HCT116 (cell line): ENCODE measurements around the gene ANAPC2. TPM values are rescaled to one million over a fixed set of nuclear protein-coding genes. Genes with fewer than 3 reads are reported as not detected.

Source experiments
- ATAC-seq: fragments of 200-7000 bp; cut with Tn5 transposase; 2 replicates; pipeline ENCODE4 v1.9.1; 2020; ENCODE audit warnings: mild to moderate bottlenecking, moderate library complexity
- BruUV-seq: library from RNA; stranded (reverse); fragments of 400-500 nt; replicated peaks from 2 replicates; lab custom pipeline; 2021; lab: Mats Ljungman, UMichigan
- CTCF ChIA-PET: fragments of 300-600 bp; sonication (Branson Sonifier 250); formaldehyde crosslinking; loops from one replicate; lab custom pipeline; 2021; ENCODE audit warnings: antibody characterized with exemption; lab: Charles Lee
- POLR2A ChIA-PET: fragments of 300-600, 350-600 bp; sonication (Branson Sonifier 250); formaldehyde crosslinking; loops from one replicate; lab custom pipeline; 2021; ENCODE audit warnings: antibody characterized with exemption; lab: Charles Lee
- RAD21 ChIA-PET, 2 experiments: fragments of 300-600 bp; sonication (Branson Sonifier 250); formaldehyde crosslinking; loops; one replicate each; lab custom pipeline; 2023; ENCODE audit warnings: low total read pairs in 2 of 2; ENCODE audit not compliant: uncharacterized antibody in 2 of 2, unreplicated experiment in 2 of 2, low non-redundant PET in 1 of 2; lab: Charles Lee
- DNase-seq: peaks from one replicate; pipeline ENCODE4 v3.0.0-alpha.2; 2010; ENCODE audit warnings: low read depth, low spot score
- H2AFZ ChIP-seq: fragments of 200-600 bp; shearing (Covaris generic), sonication (generic); 2 replicates; pipeline ENCODE4 v1.6.1; 2017; ENCODE audit warnings: low read depth, mixed run types, mixed read lengths, antibody characterized with exemption, low read length; ENCODE audit not compliant: poor library complexity, severe bottlenecking
- H3K27ac ChIP-seq: 2 replicates; pipeline ENCODE4 v1.5.1; 2012; ENCODE audit warnings: low read depth, low read length
- H3K27me3 ChIP-seq: fragments of 200-600 bp; sonication (generic); 2 replicates; pipeline ENCODE4 v1.6.1; 2016; ENCODE audit warnings: mixed run types, low read length, mixed read lengths; ENCODE audit not compliant: insufficient read depth
- H3K36me3 ChIP-seq, 2 experiments: fragments of 200-500 bp in 1 of 2; fragments of 200-600 bp in 1 of 2; sonication (Bioruptor generic) in 1 of 2; sonication (generic) in 1 of 2; 2 replicates each; pipeline versions ENCODE4 v1.5.1 to v1.6.1; 2014 to 2016; ENCODE audit warnings: low read length in 2 of 2, inconsistent platforms in 1 of 2, mixed read lengths in 1 of 2, mixed run types in 1 of 2; ENCODE audit not compliant: insufficient read depth in 2 of 2, control insufficient read depth in 1 of 2
- H3K4me1 ChIP-seq, 2 experiments: fragments of 200-600 bp in 1 of 2; sonication (generic) in 1 of 2; 2 replicates each; pipeline versions ENCODE4 v1.5.1 to v1.6.1; 2012 to 2017; ENCODE audit warnings: low read length in 2 of 2, inconsistent platforms in 1 of 2, mild to moderate bottlenecking in 1 of 2, mixed read lengths in 1 of 2, mixed run types in 1 of 2, moderate library complexity in 1 of 2; ENCODE audit not compliant: insufficient read depth in 2 of 2, control insufficient read depth in 1 of 2
- H3K4me2 ChIP-seq: fragments of 200-600 bp; sonication (generic); 2 replicates; pipeline ENCODE4 v1.6.1; 2017; ENCODE audit warnings: mixed run types, low read length, mixed read lengths
- H3K4me3 ChIP-seq, 2 experiments: fragments of 200-600 bp in 1 of 2; sonication (generic) in 1 of 2; replicated peaks in 1 of 2; 2 replicates each; pipeline ENCODE4 v1.5.1; 2011 to 2016; ENCODE audit warnings: low read length in 2 of 2, control low read depth in 1 of 2, low read depth in 1 of 2, mild to moderate bottlenecking in 1 of 2, mixed read lengths in 1 of 2, mixed run types in 1 of 2
- H3K79me2 ChIP-seq: fragments of 200-600 bp; sonication (generic); 2 replicates; pipeline ENCODE4 v1.6.1; 2017; ENCODE audit warnings: mild to moderate bottlenecking, mixed run types, low read length, moderate library complexity, mixed read lengths; ENCODE audit not compliant: insufficient read depth
- H3K9ac ChIP-seq: fragments of 200-600 bp; sonication (generic); 2 replicates; pipeline ENCODE4 v1.6.1; 2016; ENCODE audit warnings: low read length, mixed read lengths
- H3K9me2 ChIP-seq: fragments of 200-600 bp; sonication (generic), shearing (Covaris generic); 2 replicates; pipeline ENCODE4 v1.6.1; 2017; ENCODE audit warnings: mixed run types, mild to moderate bottlenecking, moderate library complexity; ENCODE audit not compliant: insufficient read depth
- H3K9me3 ChIP-seq, 2 experiments: fragments of 200-500 bp in 1 of 2; fragments of 200-600 bp in 1 of 2; sonication (Bioruptor generic) in 1 of 2; sonication (generic) in 1 of 2; 2 replicates each; pipeline ENCODE4 v1.6.1; 2014 to 2017; ENCODE audit warnings: low read length in 2 of 2, mixed read lengths in 2 of 2, inconsistent platforms in 1 of 2, low read depth in 1 of 2, mild to moderate bottlenecking in 1 of 2, mixed run types in 1 of 2, moderate library complexity in 1 of 2; ENCODE audit not compliant: control insufficient read depth in 1 of 2, insufficient read depth in 1 of 2
- H4K20me1 ChIP-seq: fragments of 200-600 bp; sonication (generic), shearing (Covaris generic); 2 replicates; pipeline ENCODE4 v1.6.1; 2017; ENCODE audit warnings: mixed run types, mild to moderate bottlenecking, moderate library complexity; ENCODE audit not compliant: insufficient read depth
- ATF3 ChIP-seq: IDR thresholded peaks from 2 replicates; pipeline ENCODE4 v1.6.1; 2012
- CEBPB ChIP-seq: IDR thresholded peaks from 2 replicates; pipeline ENCODE4 v1.6.1; 2012; ENCODE audit warnings: low read depth
- CTCF ChIP-seq, 3 experiments: fragments of 200-600 bp in 1 of 3; sonication (generic) in 1 of 3; IDR thresholded peaks in 2 of 3; conservative IDR thresholded peaks in 1 of 3; 2 replicates each; pipeline ENCODE4 v1.5.1; 2012 to 2017; ENCODE audit warnings: low read depth in 2 of 3, low read length in 2 of 3, antibody characterized with exemption in 1 of 3, borderline replicate concordance in 1 of 3, control low read depth in 1 of 3, mild to moderate bottlenecking in 1 of 3, mixed read lengths in 1 of 3, mixed run types in 1 of 3, moderate library complexity in 1 of 3; ENCODE audit not compliant: insufficient read depth in 1 of 3
- EGR1 ChIP-seq: IDR thresholded peaks from 2 replicates; pipeline ENCODE4 v1.6.1; 2012; ENCODE audit warnings: low read depth
- ELF1 ChIP-seq: IDR thresholded peaks from 2 replicates; pipeline ENCODE4 v1.6.1; 2012; ENCODE audit warnings: low read depth, borderline replicate concordance
- EZH2 ChIP-seq: fragments of 200-600 bp; sonication (generic); IDR thresholded peaks from 2 replicates; pipeline ENCODE4 v1.6.1; 2017; ENCODE audit warnings: antibody characterized with exemption, mixed run types
- EZH2phosphoT487 ChIP-seq: fragments of 200-600 bp; IDR thresholded peaks from 2 replicates; pipeline ENCODE4 v1.6.1; 2018; ENCODE audit warnings: antibody characterized with exemption, borderline replicate concordance
- FOSL1 ChIP-seq: IDR thresholded peaks from 2 replicates; pipeline ENCODE4 v1.6.1; 2012; ENCODE audit warnings: low read depth
- MAX ChIP-seq: IDR thresholded peaks from 2 replicates; pipeline ENCODE4 v1.6.1; 2012
- POLR2A ChIP-seq: IDR thresholded peaks from 2 replicates; pipeline ENCODE4 v1.7.0; 2011; ENCODE audit warnings: borderline replicate concordance; ENCODE audit not compliant: insufficient read depth, insufficient read length; ENCODE audit errors: extremely low read depth
- REST ChIP-seq: IDR thresholded peaks from 2 replicates; pipeline ENCODE4 v1.6.1; 2012; ENCODE audit warnings: low read depth
- SIN3A ChIP-seq: IDR thresholded peaks from 2 replicates; pipeline ENCODE4 v1.6.1; 2012; ENCODE audit warnings: low read depth
- SP1 ChIP-seq: IDR thresholded peaks from 2 replicates; pipeline ENCODE4 v1.6.1; 2012; ENCODE audit warnings: low read depth
- SRF ChIP-seq: IDR thresholded peaks from 2 replicates; pipeline ENCODE4 v1.6.1; 2012; ENCODE audit warnings: low read depth
- TCF7L2 ChIP-seq: IDR thresholded peaks from 2 replicates; pipeline ENCODE4 v1.7.0; 2011; ENCODE audit warnings: borderline replicate concordance, inconsistent platforms; ENCODE audit not compliant: insufficient read depth, insufficient read length; ENCODE audit errors: extremely low read depth
- YY1 ChIP-seq: IDR thresholded peaks from 2 replicates; pipeline ENCODE4 v1.6.1; 2011; ENCODE audit warnings: low read length, low read depth, moderate library complexity, mild to moderate bottlenecking; ENCODE audit not compliant: insufficient replicate concordance; ENCODE audit errors: extremely low read depth
- ZBTB33 ChIP-seq: IDR thresholded peaks from 2 replicates; pipeline ENCODE4 v1.6.1; 2011; ENCODE audit warnings: mild to moderate bottlenecking, low read length, moderate library complexity; ENCODE audit not compliant: insufficient replicate concordance; ENCODE audit errors: extremely low read depth
- ZFX ChIP-seq: fragments of 450-650 bp; IDR thresholded peaks from 2 replicates; pipeline ENCODE4 v1.6.1; 2017
- intact Hi-C: fragments of 100-400 bp; cut with micrococcal nuclease; formaldehyde crosslinking; loops from 2 replicates; pipeline ENCODE4 v1.10.0; 2022
- total RNA-seq: library from RNA; stranded (reverse); gene quantifications from one replicate; pipeline ENCODE4 v1.2.1, GENCODE V29; 2021; ENCODE audit not compliant: unreplicated experiment

Gene ANAPC2
- total RNA-seq, 1 experiment from 2014 or later: 75.5 TPM

- POLR2A ChIA-PET: no interaction called here
- Histone ChIP-seq H3K27me3 (no peaks in the 10 kb centered on the region), H2AFZ (no peak overlapping the region)
- ATAC-seq: no peak
- TF ChIP-seq MAX (no peak), SIN3A (no peak), FOSL1 (no peak), ELF1 (no peak), YY1 (no peak), REST (no peak), SP1 (no peak), ZBTB33 (no peak), ZFX (no peak), TCF7L2 (no peak), EZH2phosphoT487 (no peak), CTCF (IDR thresholded peaks at IDR 0.05 in 2 of 3, conservative IDR thresholded peaks at IDR 0.05 in 1 of 3; ENCODE audit: borderline replicate concordance in 1 of 3, insufficient read depth in 1 of 3, low read depth in 2 of 3, low read length in 2 of 3) (no peak), POLR2A (no peak), EGR1 (no peak), EZH2 (no peak), CEBPB (no peak), SRF (no peak), ATF3 (no peak)
- TF ChIP-seq, all 23 proteins: peak for 0
- Histone ChIP-seq H3K9me3 (no peaks in the 10 kb centered on the region), H3K4me2 (no peak overlapping the region), H3K9me2 (no peaks in the 10 kb centered on the region), H3K4me3 (no peak overlapping the region), H3K79me2 (peaks cover 44% of the 10 kb centered on the region), H3K9ac (no peak overlapping the region), H3K27ac (no peak overlapping the region), H4K20me1 (no peaks in the 10 kb centered on the region), H3K4me1 (peaks cover 31 to 48% of the 10 kb centered on the region in 2 experiments), H3K36me3 (peaks cover 0 to 12% of the 10 kb centered on the region in 2 experiments; a peak in 1 of 4 replicates)
- no TSS peak for BruUV-seq
- DNase-seq: no peak
- RAD21 ChIA-PET: no interaction called here
- CTCF ChIA-PET: no interaction called here
- intact Hi-C loops: no loop called here
Observed at GRCh38 chr9:137191691-137192447, 3.5 kb upstream of the ANAPC2 start.
